ENCODE data around the gene MOK.

Gene MOK

GRCh38 chr14:102320033-102320660, 15.2 kb upstream of the MOK start:
- Histone ChIP-seq H3K36me3 (ENCODE audit: control insufficient read depth, insufficient read depth, low read length) (no peaks in the 10 kb centered on the region), H3K4me3 (replicated peaks; ENCODE audit: low read depth, low read length) (peak overlapping the region; percentile 83), H3K27me3 (replicated peaks; ENCODE audit: control insufficient read depth, insufficient read depth, low read length) (no peaks in the 10 kb centered on the region)
- peak; percentile 61 for DNase-seq (ENCODE audit: extremely low read depth, insufficient read length)
- no peak for TF ChIP-seq CTCF (IDR thresholded peaks at IDR 0.05; ENCODE audit: insufficient read depth, low read length, poor library complexity, severe bottlenecking)

GRCh38 chr14:102319351-102320032, 14.5 kb upstream of the MOK start, which contains the start of gene ZNF839:
Gene ZNF839, plus strand, starts transcription at chr14:102319746. Its CDS starts 20 bp downstream, at chr14:102319766.
- no peaks in the 10 kb centered on the region for H3K36me3 ChIP-seq (ENCODE audit: control insufficient read depth, insufficient read depth, low read length)
- peak; percentile 91 for DNase-seq (ENCODE audit: extremely low read depth, insufficient read length)
- H3K27me3 ChIP-seq (replicated peaks; ENCODE audit: control insufficient read depth, insufficient read depth, low read length): no peaks in the 10 kb centered on the region
- TF ChIP-seq CTCF (IDR thresholded peaks at IDR 0.05; ENCODE audit: insufficient read depth, low read length, poor library complexity, severe bottlenecking): no peak
- H3K4me3 ChIP-seq (replicated peaks; ENCODE audit: low read depth, low read length): peak within 1 kb of the TSS; percentile 83

GRCh38 chr14:102318781-102319276, 13.9 kb upstream of the MOK start:
- peak overlapping the region; percentile 83 for H3K4me3 ChIP-seq (replicated peaks; ENCODE audit: low read depth, low read length)
- no peaks in the 10 kb centered on the region for H3K36me3 ChIP-seq (ENCODE audit: control insufficient read depth, insufficient read depth, low read length)
- DNase-seq (ENCODE audit: extremely low read depth, insufficient read length): no peak
- no peaks in the 10 kb centered on the region for H3K27me3 ChIP-seq (replicated peaks; ENCODE audit: control insufficient read depth, insufficient read depth, low read length)
- TF ChIP-seq CTCF (IDR thresholded peaks at IDR 0.05; ENCODE audit: insufficient read depth, low read length, poor library complexity, severe bottlenecking): no peak

- no peak for DNase-seq (ENCODE audit: extremely low read depth, insufficient read length)
- H3K27me3 ChIP-seq (replicated peaks; ENCODE audit: control insufficient read depth, insufficient read depth, low read length): no peaks in the 10 kb centered on the region
- H3K4me3 ChIP-seq (replicated peaks; ENCODE audit: low read depth, low read length): peak overlapping the region; percentile 68
- H3K36me3 ChIP-seq (ENCODE audit: control insufficient read depth, insufficient read depth, low read length): no peaks in the 10 kb centered on the region
- peak; percentile 13 for TF ChIP-seq CTCF (IDR thresholded peaks at IDR 0.05; ENCODE audit: insufficient read depth, low read length, poor library complexity, severe bottlenecking)
These were observed 12.7 kb upstream of the MOK start for GRCh38 chr14:102317564-102318248.

- Histone ChIP-seq H3K27me3 (replicated peaks; ENCODE audit: control insufficient read depth, insufficient read depth, low read length) (no peaks in the 10 kb centered on the region), H3K36me3 (ENCODE audit: control insufficient read depth, insufficient read depth, low read length) (no peaks in the 10 kb centered on the region), H3K4me3 (replicated peaks; ENCODE audit: low read depth, low read length) (peak overlapping the region; percentile 68)
- peak; percentile 91 for TF ChIP-seq CTCF (IDR thresholded peaks at IDR 0.05; ENCODE audit: insufficient read depth, low read length, poor library complexity, severe bottlenecking)
- DNase-seq (ENCODE audit: extremely low read depth, insufficient read length): peak; percentile 92
These were observed 12.0 kb upstream of the MOK start for GRCh38 chr14:102316743-102317563.

Measured in GM06990 (cell line).